ENCODE results near the gene ZNF385B.

Gene ZNF385B

GRCh38 chr2:179612591-179613298 lies 248.7 kb downstream of the ZNF385B start:
- TF ChIP-seq CTCF (conservative IDR thresholded peaks at IDR 0.05; ENCODE audit: low read depth, low read length): no peak
- DNase-seq (ENCODE audit: low read depth): no peak
- H3K4me3 ChIP-seq (ENCODE audit: low read depth, low read length): no peak overlapping the region

GRCh38 chr2:179612108-179612507 lies 249.3 kb downstream of the ZNF385B start:
- peak; percentile 43 for DNase-seq (ENCODE audit: low read depth)
- no peak for TF ChIP-seq CTCF (conservative IDR thresholded peaks at IDR 0.05; ENCODE audit: low read depth, low read length)
- H3K4me3 ChIP-seq (ENCODE audit: low read depth, low read length): no peak overlapping the region

GRCh38 chr2:179606141-179606540 lies 255.3 kb downstream of the ZNF385B start:
- TF ChIP-seq CTCF (conservative IDR thresholded peaks at IDR 0.05; ENCODE audit: low read depth, low read length): no peak
- no peak for DNase-seq (ENCODE audit: low read depth)
- no peak overlapping the region for H3K4me3 ChIP-seq (ENCODE audit: low read depth, low read length)

GRCh38 chr2:179605341-179605740 lies 256.1 kb downstream of the ZNF385B start:
- no peak for TF ChIP-seq CTCF (conservative IDR thresholded peaks at IDR 0.05; ENCODE audit: low read depth, low read length)
- no peak for DNase-seq (ENCODE audit: low read depth)
- no peak overlapping the region for H3K4me3 ChIP-seq (ENCODE audit: low read depth, low read length)

- no peak for DNase-seq (ENCODE audit: low read depth)
- no peak for TF ChIP-seq CTCF (conservative IDR thresholded peaks at IDR 0.05; ENCODE audit: low read depth, low read length)
- H3K4me3 ChIP-seq (ENCODE audit: low read depth, low read length): no peak overlapping the region
Measured at GRCh38 chr2:179604598-179604997, 256.8 kb downstream of the ZNF385B start.

- TF ChIP-seq CTCF (conservative IDR thresholded peaks at IDR 0.05; ENCODE audit: low read depth, low read length): no peak
Measured at GRCh38 chr2:179602452-179602851, 259.0 kb downstream of the ZNF385B start.

GRCh38 chr2:179596018-179596417 lies 265.4 kb downstream of the ZNF385B start:
- H3K4me3 ChIP-seq (ENCODE audit: low read depth, low read length): no peak overlapping the region
- TF ChIP-seq CTCF (conservative IDR thresholded peaks at IDR 0.05; ENCODE audit: low read depth, low read length): no peak
- DNase-seq (ENCODE audit: low read depth): peak; percentile 91

More at GRCh38 chr2:179602452-179602851, 259.0 kb downstream of the ZNF385B start:
- no peak for DNase-seq (ENCODE audit: low read depth)
- no peak overlapping the region for H3K4me3 ChIP-seq (ENCODE audit: low read depth, low read length)

Measured in choroid plexus epithelial cell (primary cell).